Colonic mucosa (tissue), 4 donors: ENCODE results near the gene YIF1A. TPM values are rescaled to one million over a fixed set of nuclear protein-coding genes. Genes with fewer than 3 reads are reported as not detected.

Experiments
- DNase-seq: peaks from one replicate; pipeline ENCODE4 v3.0.0-alpha.2; 2020
- H3K27ac ChIP-seq: fragments of 200-600 bp; one replicate; pipeline ENCODE4 v1.8.0; 2021
- H3K27me3 ChIP-seq: fragments of 200-600 bp; one replicate; pipeline ENCODE4 v1.8.0; 2021
- H3K36me3 ChIP-seq: fragments of 200-600 bp; one replicate; pipeline ENCODE4 v1.8.0; 2021
- H3K4me1 ChIP-seq: fragments of 200-600 bp; one replicate; pipeline ENCODE4 v1.8.0; 2021; ENCODE audit warnings: mild to moderate bottlenecking
- H3K4me3 ChIP-seq: fragments of 200-600 bp; one replicate; pipeline ENCODE4 v1.8.0; 2021
- H3K9ac ChIP-seq, 2 donors: one replicate each; pipeline ENCODE4 v1.7.0; 2013; ENCODE audit warnings: control low read depth in 2 of 2, low read depth in 2 of 2, low read length in 2 of 2
- H3K9me3 ChIP-seq: fragments of 200-600 bp; one replicate; pipeline ENCODE4 v1.8.0; 2021
- intact Hi-C: fragments of 100-400 bp; cut with DNase I; formaldehyde crosslinking; loops from one replicate; pipeline ENCODE4 v1.14.1; 2022
- total RNA-seq, 2 donors: library from RNA; stranded (reverse); fragmentation: NEBNext Ultra II Directional in 1 of 2; extraction: Animal tissue kit (Norgen Biotek cat#: 25700) in 1 of 2; gene quantifications; one replicate each; pipeline ENCODE4 v1.2.1, GENCODE V29; 2021
- TF ChIP-seq, protein P1 (sequence below): fragments of 200-600 bp; IDR thresholded peaks from one replicate; pipeline ENCODE4 v1.8.0; 2022; ENCODE audit warnings: antibody characterized with exemption, mild to moderate bottlenecking
- donor health status: healthy.
- donor health status: DM: no; HTN: no; CAD: no.
- donor health status: DM: no; HTN: no; CAD: no.

Gene YIF1A
- 100 to 1,000 TPM in 1 of 2 donors, 10 to 100 TPM in 1; 87.4 to 159 TPM for total RNA-seq

DNA sequence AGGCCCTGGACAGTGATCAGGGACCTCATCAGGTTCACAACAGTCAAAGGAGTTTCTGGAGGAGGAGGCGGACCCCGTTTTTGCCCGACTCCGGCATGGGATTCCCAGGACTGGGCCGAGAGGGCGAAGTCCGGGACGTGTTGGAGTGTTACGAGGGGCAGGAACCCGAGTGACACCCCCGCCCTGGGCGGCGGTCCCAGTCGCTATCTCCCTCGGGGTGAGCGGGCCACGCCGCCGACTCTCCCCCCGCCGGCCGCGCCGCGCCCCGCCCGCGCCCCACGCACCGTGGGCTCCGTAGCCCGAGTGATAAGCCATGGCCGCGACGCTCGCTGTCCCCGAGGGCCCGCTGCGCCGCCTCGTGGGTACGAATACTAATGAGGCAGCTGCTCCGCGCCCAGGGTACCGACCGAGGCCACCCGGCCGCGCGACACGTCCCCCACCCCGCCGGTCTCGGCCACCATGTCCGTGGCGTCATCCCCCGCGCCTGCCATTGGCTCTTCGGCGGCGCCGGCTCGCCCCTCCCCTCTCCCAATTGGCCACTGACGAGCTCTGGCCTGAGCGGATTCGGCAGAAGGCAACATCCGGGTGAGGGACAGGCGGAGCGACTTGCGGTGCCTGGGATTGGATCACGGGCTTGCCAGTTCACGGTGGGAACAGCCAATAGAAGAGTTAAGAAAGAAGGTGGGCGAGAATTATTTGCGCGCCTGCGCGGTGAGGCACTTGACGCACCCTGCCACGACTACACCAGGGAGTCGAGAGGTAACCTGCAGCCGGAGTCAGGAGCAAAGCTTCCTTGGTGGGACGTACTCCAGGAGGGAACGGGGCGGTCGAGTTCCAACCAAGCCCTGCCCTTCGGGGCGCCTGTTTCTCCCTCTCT, at the start of gene YIF1A:
Gene YIF1A (minus strand): TSS at position 473 of the 877 bp plus-strand sequence. CDS start 158 bp downstream, at position 315.
- no peaks in the 10 kb centered on the region for H3K9me3 ChIP-seq
- intact Hi-C loops = no loop called here
- DNase-seq = peak; percentile 98
- peaks cover 11% of the 10 kb centered on the region for H3K4me1 ChIP-seq
- TF ChIP-seq, protein P1, sequence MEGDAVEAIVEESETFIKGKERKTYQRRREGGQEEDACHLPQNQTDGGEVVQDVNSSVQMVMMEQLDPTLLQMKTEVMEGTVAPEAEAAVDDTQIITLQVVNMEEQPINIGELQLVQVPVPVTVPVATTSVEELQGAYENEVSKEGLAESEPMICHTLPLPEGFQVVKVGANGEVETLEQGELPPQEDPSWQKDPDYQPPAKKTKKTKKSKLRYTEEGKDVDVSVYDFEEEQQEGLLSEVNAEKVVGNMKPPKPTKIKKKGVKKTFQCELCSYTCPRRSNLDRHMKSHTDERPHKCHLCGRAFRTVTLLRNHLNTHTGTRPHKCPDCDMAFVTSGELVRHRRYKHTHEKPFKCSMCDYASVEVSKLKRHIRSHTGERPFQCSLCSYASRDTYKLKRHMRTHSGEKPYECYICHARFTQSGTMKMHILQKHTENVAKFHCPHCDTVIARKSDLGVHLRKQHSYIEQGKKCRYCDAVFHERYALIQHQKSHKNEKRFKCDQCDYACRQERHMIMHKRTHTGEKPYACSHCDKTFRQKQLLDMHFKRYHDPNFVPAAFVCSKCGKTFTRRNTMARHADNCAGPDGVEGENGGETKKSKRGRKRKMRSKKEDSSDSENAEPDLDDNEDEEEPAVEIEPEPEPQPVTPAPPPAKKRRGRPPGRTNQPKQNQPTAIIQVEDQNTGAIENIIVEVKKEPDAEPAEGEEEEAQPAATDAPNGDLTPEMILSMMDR = no peak
- H3K4me3 ChIP-seq = peak within 1 kb of the TSS; percentile 90
- peak within 1 kb of the TSS; percentile 92 for H3K27ac ChIP-seq
- no peaks in the 10 kb centered on the region for H3K36me3 ChIP-seq
- peak within 1 kb of the TSS; percentile 94 to 95 for H3K9ac ChIP-seq
- H3K27me3 ChIP-seq = peaks cover 15% of the 10 kb centered on the region

DNA sequence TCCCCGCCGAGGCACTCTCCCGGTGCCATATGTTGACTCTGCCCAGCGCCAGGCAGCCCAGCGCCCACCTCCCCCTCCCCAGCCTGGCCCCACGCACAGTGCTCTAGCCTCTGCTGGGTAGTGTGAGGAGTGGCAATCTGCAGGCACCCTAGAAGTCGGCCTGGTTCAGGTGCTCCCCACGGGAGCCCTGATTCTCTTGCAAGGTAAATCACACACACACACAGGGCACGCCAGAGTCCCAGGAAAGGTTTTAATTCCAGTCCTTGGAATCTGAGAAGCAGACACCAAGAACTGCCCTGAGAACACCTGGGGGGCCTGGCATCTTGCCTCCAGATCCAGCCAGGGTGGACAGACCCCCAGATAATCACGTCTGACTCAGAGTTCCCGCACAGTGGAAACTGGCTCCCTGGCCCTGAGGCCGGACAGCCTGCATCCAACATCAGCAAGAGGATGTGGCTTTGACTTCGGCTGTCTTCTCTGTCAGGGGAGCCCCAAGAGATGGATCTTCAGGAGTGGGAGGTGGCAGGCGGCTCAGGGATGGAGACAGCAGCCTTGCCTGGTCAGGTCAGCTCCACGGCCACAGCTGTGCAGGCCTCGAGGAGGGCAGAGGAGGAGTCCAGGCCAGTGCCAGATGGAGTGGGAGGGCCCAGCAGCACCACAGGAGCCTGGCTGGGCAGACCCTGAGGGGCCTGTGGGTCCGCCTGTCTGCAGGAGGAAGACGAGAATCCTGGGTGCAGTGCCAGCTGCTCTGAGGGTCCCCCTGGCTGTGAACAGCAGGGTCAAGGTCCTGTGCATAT, 48.4 kb upstream of the YIF1A start:
- TF ChIP-seq, protein P1 = no peak
- intact Hi-C loops = no loop called here
- Histone ChIP-seq H3K4me1 (peaks cover 16% of the 10 kb centered on the region), H3K27ac (no peak overlapping the region), H3K4me3 (no peak overlapping the region), H3K36me3 (peaks cover 7% of the 10 kb centered on the region), H3K27me3 (no peaks in the 10 kb centered on the region), H3K9ac (no peak overlapping the region), H3K9me3 (no peaks in the 10 kb centered on the region)
- no peak for DNase-seq

DNA sequence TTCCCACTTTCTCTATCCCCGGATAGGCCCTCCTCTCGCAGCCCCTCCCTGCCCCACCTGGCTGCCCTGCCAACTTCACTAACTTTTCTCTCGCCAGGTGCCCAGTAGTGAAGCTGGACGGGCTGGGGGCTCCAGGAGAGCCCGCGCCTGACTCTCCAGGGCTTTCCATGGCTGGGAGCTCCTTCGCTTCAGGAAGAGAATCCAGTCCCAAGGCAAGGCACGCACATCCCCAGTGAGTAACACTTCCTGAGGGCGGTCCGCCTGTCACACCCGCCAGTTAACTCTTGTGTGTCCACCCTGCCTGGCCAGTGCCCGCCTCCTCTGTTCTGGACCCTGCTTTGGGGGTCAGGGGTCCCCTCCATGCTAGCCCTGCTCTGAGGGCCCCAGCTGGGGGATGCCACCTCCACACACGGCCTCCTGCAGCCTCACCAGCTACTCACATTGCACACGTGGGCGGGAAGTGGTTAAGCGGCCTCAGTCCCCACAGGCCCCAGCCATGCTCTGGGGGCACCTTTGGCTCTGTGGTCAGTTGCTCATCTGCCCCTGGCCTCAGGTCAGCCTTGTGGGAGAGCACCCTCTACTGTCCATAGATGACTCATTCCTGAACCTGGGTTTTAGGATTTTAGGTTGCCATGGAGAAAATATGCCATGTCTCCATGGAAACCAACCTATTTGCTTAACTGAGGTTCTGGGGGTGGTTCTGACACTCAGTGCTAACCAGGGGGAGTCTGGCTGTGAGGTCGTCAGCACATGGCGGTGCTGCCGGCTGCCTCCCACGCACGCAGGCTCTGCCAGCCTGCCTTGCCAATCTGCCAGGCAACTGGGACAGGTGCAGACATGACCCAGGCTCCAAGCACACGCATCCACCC, 47.5 kb upstream of the YIF1A start, which contains the start of gene RIN1:
Gene RIN1 (minus strand): TSS at position 201 of the 869 bp plus-strand sequence. CDS start 32 bp downstream, at position 169.
- peak; percentile 81 for DNase-seq
- H3K4me1 ChIP-seq = peaks cover 16% of the 10 kb centered on the region
- intact Hi-C loops = no loop called here
- H3K27me3 ChIP-seq = no peaks in the 10 kb centered on the region
- TF ChIP-seq, protein P1 = no peak
- H3K4me3 ChIP-seq = peak within 1 kb of the TSS; percentile 75
- peak within 1 kb of the TSS; percentile 64 to 77 for H3K9ac ChIP-seq
- no peaks in the 10 kb centered on the region for H3K9me3 ChIP-seq
- H3K27ac ChIP-seq = peak within 1 kb of the TSS; percentile 80
- H3K36me3 ChIP-seq = peaks cover 7% of the 10 kb centered on the region

DNA sequence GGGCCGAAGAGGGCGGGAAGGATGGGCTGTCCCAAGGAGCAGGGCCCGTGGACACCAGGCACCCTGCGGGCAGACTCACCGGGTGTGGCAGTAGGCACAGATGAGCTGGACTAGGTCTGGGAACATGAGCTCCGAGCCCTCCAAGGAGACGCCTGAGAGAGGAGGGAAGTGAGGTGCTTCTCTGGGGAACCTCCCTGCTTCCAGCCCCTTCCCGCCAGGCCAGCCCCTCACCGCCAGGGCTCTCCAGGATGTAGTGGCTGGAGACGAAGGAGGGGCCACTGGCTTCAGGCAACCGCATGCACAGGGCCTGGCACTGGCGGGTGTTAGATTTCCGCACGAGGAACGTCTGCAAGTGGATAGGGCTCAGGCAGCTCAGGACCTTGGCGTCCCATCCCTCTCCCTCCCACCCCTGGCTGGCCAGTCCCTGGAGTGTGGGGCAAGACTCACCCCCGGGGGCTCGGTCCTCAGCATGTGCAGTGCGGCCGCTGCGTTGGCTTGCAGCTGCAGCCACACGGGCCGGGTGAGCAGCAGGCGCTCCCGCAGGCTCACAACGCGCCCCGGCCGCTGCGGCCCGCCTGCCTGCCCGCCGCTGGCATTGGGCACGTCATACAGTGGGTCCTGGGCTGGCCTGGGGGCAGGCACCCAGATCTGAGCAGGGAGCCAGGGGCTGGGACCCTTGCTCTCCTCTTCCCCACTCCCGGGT, 46.7 kb upstream of the YIF1A start:
- intact Hi-C loops = no loop called here
- H3K9ac ChIP-seq = peak overlapping the region; percentile 64 to 77
- no peak for DNase-seq
- peaks cover 5% of the 10 kb centered on the region for H3K36me3 ChIP-seq
- peak overlapping the region; percentile 75 for H3K4me3 ChIP-seq
- H3K27me3 ChIP-seq = no peaks in the 10 kb centered on the region
- H3K4me1 ChIP-seq = peaks cover 16% of the 10 kb centered on the region
- TF ChIP-seq, protein P1 = no peak
- H3K27ac ChIP-seq = peak overlapping the region; percentile 80
- H3K9me3 ChIP-seq = no peaks in the 10 kb centered on the region
